DMS153 treated with DMSO at 0.1 percent for 48 hours (cell line): ENCODE data around the gene TNFRSF14.
"Not testable (repeated sequence)": the region's sequence is repeated elsewhere in the genome, so short reads cannot be mapped to it uniquely, and the experiment has no call there.

Experiments used
- DNase-seq: peaks from one replicate; lab custom pipeline; 2025; ENCODE audit not compliant: unreplicated experiment; lab: John Stamatoyannopoulos, UW

Gene TNFRSF14

DNA sequence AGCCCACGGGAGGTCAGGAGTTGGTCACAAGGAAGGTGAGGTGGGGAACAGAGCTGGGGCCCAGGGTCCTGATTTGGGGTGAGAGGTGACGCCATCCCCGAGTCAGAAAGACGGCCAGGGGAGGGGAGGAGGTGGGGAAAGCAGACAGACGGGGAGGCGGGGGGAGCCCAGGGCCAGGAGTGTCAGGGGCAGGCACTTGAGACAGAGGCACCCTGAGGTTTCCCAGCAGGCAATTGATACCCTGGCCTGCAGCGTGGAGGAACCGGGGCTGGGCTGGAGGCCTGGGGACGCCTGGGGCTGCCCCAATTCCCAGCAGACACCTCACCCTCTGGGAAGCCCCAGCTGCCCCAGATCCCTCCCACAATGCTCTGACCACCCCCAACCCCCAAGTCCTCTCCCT lies 3.1 kb upstream of the TNFRSF14 start:
- DNase-seq, result not testable (repeated sequence)

DNA sequence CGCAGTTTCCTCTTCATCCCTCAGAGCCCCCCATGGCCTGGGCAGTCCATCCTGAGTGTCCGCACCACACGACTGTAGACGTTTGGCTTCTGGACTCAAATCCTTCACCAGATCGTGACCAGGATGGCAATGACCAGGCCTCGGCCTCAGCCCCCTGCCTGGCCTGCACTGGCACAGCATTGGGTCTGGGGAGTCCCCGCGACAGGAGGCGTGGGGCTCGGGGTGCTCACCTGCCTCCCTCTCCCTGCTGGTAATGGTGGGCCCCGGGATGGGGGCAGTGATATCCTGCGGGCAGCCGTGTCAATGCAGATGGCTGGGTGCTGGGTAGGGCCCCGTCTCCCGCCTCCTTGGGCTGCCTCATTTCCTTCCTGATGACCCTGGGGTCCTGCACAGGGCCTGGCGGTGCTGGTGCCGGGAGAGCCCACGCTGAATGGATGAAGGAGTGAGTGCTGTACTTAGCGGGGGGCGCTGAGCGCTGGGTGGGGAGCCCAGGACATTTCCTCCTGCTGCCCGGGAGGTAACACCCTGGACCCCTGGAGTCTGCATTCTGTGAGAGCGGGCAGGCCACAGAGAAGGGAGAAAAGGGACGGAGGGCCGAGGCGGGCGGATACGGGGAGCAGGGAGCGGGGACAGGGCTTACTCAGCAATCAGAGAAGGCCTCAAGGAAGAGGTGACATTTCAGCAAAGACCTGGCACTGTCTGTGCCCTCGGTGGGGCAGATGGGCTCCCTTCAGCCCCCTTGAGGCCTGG lies 2.1 kb upstream of the TNFRSF14 start:
- no peak for DNase-seq

DNA sequence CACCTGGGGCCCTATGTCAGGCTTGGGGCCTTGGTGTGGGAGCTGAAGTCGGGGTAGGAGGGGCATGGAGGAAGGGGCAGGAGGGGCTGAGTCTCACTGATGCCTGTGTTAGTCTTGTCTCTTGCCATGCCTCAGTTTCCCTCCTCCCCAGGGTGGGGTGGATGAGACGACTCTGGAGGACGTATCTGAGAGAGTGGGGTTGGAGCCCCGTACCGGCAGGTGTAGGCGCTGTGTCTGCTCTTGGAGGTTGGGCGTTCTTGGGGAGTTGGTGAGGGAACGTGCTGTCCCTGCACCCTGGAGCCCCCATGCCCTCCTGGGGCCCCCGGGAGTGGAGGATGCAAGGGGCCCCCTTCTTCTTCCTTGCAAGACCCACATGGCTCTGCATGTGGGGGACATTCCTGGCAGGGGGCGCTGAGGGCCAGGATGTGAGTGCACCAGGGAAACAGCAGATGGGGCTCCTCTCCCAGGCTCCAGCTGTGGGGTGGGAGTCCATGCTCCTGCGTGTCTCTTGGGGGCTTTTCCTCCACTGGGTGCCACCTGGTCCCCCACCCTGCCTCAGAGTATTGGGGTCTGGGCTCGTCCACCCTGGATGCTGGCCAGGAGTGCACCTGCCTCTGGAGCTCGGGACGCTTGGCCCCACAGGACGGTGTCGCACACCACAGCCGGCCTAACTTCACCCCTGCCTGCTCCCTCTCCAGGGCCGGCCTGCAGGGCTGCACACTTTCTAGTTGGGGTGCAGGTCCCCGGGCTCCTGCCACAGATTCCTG lies 1.4 kb upstream of the TNFRSF14 start:
- no peak for DNase-seq

DNA sequence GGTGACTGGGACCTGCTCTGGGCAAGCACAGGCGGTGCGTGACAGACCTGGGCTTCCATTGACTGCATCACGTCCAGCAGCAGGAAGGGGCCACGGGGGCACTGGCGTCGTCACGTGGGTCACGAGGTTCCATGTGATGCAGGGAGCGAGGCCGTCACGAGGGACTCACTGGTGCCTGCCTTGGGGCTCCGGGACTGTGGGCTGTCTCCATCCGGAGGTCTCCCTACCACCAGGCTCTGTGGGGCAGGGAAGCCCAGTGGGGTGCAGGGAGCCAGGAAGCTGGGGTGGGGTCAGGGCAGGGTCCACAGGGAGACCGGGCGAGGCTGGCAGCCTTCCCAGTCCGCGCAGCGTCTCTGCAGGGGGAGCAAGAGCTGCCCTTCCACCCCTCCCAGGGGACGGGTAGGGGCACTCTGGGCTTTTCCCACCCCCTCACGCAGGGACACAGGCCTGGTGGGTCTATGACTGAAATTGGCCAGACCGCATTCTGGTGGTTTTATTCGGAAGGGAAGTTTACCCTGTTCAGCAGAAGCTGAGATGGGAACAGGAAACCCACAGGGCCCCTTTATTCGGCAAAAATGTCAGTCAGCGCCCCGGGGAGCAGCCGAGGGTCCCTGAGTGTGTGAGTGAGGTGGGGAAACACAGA lies 416 bp upstream of the TNFRSF14 start:
- peak; percentile 58 for DNase-seq

DNA sequence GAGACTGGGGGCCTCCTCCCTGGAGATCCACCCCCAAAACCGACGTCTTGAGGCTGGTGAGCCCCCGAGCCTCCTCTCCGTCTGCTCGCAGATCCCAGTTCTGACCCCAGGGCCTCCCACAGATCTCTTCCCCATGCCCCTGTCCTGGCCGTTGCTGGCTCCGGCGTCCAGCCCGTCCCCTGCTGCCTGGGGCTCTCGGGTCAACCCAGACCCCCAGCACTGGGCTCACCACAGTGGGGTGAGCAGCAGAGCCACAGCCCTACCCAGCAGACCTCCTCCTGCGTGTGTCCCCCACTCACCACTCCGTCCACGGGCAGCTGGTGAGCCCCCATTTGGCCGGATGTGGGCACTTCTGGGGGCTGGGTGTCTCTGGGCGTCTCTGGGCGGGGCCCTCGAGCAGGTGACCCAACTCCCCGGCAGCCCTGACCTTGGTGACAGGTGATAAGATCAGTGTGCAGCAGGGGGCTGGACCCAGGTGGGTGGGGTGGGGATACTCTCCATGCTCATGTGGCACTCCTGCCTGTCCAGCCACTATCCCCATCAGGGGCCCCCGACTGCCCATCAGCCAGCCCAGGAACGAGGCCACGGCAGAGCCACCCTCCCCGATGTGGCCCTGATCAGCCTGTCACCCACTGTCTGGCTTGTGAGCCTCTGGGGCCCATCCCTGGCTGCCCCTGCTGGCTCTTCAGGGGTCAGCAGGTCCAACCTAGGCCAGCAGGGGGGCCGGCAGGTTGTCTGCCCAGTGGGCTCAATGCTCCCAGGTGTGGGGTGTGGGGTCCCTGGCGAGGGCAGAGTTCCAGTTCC lies 709 bp downstream of the TNFRSF14 start:
- no peak for DNase-seq

DNA sequence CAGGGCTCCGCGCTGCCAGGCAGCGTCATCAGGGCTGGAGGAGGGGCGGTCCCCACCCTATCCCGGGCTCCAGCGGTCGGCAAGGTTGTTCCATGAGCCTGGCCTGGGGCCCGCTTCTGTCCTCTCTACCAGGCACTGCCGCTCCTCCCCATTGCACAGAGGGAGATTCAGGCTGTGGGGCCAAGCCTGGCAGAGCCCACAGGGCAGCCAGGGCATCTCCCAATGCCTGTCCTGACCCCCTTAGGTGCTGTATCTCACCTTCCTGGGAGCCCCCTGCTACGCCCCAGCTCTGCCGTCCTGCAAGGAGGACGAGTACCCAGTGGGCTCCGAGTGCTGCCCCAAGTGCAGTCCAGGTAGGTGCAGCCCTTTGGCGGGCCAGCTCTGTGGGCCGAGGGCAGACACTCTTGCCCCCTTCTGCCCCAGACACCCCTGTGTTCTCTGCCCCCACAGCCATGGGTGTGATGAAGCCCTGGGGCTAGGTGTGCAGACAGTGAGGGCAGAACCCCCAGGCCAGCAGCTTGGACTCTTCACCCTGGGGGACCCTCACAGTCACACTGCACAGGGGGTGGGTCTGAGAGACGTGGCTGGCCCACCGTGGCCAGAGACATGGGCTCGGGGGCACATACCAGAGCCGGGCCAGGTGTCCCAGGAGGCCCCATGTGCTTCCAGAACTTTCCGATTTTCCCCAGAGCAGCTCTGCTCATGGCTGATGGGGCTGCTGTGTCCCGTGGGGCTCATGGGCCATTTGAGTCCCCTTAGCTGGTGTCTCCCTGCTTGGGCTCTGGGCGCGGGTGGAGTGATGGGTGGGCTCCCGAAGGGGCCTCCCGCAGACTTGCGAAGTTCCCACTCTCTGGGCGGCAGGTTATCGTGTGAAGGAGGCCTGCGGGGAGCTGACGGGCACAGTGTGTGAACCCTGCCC lies 1.6 kb downstream of the TNFRSF14 start:
- no peak for DNase-seq

DNA sequence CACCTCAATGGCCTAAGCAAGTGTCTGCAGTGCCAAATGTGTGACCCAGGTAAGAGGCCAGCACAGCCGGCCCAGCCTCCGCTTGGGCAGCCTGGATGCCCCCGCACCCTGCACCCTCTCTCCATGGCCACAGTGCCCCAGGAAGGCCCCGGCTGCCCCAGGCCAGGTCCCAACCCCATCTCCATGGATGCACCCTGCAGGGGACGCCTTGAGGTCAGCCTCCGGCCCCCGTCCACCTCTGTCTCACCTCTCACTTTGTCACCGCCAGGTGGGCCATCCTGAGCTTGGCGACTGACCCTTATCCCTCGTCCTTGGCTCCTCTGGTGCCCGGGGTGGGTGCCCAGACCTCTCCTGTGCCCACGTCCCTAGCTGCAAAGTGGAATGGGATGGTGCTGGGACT lies 2.2 kb downstream of the TNFRSF14 start:
- no peak for DNase-seq

DNA sequence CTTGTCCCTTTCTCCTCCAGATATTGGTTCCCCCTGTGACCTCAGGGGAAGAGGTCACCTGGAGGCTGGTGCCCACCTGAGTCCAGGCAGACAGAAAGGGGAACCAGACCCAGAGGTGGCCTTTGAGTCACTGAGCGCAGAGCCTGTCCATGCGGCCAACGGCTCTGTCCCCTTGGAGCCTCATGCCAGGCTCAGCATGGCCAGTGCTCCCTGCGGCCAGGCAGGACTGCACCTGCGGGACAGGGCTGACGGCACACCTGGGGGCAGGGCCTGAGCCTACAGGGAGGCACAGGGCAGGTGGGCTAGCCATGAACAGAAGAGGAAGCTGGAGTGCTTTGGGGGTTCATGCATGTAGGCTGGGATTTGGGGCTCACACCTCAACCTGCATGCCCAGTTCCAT lies 2.7 kb downstream of the TNFRSF14 start:
- no peak for DNase-seq

DNA sequence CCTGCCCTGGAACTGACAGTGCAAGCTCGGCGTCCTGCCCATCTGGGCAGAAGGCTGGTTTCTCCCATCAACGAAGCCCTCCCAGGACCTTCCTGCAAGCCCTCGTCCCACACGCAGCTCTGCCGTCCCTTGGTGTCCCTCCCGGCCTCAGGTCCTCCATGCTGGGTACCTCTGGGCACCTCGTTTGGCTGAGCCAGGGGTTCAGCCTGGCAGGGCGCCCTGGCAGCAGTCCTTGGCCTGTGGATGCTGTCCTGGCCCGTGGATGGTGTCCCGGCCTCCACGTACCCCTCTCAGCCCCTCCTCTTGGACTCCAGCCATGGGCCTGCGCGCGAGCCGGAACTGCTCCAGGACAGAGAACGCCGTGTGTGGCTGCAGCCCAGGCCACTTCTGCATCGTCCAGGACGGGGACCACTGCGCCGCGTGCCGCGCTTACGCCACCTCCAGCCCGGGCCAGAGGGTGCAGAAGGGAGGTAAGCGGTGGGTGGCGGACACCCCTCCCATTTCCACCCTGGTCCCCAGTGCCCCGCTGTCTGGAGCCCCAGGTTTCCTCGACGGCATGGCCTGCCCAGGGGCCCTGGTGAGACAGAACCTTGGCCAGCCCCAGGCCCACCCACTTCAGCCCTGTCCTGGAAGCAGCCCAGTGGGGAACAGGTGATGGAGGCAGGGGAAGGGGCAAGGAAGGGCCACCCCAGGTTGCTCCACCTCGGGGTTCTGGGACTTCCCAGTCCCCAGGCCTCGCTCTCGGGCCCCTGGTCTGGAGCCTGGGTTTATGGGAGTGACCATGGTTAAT lies 3.5 kb downstream of the TNFRSF14 start:
- no peak for DNase-seq

DNA sequence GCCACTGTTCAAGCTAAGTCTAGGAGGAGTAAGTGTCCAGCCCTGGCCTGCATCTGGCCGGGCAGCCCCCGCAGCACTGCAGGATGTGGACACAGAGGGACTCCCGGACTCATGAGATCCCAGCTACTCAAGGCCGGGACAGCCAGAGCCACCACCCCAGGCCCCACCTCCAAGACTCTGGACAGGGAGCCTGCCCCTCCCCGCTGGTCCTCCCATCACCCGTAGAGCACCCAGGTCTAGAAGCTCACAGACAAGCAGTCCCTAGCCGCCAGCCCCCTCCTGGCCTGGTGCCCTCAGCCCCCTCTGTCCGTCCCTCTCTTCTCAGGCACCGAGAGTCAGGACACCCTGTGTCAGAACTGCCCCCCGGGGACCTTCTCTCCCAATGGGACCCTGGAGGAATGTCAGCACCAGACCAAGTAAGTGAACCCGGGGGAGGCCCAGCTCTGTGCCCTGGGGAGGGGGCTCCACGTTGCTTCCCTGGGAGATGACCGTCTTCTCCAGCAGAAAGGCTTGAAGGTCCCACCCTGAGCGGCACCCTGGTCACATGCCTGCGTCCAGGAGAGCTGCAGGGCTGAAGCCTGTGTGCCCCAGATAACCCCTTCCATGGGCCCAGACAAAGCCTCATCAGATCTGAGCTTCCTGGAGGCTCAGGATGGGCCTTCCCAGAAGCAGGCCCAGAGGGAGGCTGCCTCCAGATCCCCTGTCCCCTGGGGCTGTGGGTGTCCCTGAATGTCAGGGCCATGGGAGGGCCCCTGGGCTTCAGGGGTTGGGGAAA lies 4.3 kb downstream of the TNFRSF14 start:
- DNase-seq, result no peak

DNA sequence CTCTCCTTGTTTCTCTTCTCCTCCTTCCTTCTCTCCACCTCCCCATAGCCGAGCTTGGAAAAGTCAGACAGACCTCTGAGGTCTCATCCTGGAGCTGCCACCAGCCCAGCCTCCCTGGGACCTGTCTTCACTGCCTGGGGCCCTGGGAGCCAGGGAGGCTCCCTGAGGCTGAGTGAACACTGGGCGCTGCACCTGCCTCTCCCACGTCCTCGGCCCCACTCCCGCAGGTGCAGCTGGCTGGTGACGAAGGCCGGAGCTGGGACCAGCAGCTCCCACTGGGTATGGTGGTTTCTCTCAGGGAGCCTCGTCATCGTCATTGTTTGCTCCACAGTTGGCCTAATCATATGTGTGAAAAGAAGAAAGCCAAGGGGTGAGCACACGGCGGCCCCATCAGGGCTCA lies 5.3 kb downstream of the TNFRSF14 start:
- DNase-seq, result no peak

DNA sequence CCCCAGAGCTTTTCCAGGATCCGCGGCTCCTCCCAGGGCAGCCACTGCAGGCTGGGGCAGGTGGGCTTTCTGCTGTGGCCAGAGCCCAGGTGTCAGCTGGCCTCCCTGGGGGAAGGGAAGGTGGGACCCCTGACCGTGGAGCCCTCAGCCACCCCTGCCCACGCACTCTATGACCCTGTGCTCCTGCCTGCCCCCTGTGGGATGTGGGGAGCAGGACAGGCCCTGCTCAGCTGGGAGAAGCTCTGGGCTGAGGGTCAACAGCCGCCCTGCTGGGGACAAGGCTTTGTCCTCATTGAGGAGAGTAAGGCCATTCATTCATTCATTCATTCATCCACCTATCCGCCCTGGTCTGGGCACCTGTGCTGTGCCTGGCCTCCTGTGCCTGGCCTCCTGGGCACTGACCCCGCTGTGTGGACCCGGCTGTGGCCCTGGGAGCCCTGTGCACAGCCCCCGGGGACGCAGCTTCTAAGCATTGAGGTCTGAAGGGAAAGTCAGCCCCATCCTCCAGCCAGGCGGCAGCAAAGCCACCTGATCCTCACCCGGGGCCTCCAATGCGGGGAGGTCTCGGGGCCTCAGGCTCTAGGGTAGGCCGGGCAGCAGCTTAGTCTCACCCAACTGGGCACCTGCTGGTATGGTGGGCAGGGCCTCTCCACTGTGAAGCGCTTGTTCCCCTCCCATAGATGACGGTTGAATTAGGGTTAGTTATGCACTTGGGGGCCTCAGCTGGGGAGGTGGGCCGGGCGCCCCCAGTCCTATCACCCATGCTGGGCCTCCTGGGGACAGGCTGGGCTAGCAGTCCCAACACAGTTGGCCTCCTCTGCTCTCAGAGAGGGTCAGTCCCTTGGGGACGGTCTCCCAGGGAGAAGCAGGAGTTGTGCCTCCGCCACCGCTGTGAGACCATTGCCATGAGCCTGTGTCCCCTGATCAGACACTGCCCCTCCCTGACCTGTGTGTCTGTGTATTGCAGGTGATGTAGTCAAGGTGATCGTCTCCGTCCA lies 6.0 kb downstream of the TNFRSF14 start:
- DNase-seq, result no peak

DNA sequence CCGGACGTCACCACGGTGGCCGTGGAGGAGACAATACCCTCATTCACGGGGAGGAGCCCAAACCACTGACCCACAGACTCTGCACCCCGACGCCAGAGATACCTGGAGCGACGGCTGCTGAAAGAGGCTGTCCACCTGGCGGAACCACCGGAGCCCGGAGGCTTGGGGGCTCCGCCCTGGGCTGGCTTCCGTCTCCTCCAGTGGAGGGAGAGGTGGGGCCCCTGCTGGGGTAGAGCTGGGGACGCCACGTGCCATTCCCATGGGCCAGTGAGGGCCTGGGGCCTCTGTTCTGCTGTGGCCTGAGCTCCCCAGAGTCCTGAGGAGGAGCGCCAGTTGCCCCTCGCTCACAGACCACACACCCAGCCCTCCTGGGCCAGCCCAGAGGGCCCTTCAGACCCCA lies 7.0 kb downstream of the TNFRSF14 start:
- no peak for DNase-seq

DNA sequence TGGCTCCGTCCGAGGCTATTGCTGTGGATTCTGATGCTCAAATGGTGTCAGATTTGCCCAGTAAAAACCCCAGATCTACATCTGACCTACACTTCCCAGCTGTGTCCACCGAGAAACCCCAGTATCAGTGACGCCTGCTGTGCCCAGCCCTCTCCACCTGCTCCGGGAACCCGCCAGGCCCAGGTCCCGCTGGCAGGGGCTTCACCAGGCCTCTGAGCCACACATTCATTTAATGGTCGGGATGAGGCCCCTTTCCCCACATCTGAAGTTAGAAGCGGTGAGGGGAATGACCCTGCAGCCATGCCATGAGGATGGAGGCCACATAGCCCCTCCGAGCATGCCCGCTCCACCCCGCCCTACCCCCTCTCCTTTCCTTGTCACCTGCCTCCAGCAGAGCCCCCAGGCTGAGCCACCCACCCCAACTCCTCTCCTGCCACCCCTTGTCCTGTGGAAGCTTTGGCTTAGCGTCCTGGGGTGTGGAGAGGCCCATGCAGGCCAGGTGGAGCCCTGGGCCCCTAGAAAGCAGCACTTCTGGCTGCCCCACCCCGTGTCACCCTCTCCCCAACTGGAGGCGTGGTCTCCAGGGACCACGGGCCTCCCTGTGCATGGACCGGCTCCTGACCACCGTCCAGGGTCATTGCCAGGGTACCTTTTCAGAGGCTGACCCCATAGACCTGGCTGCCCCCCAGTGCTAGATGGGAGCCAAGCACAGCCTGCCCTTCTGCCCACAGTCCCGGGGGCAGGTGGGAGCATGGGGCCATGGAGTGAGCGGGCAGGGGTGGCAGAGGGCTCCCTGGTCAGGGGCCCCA lies 8.0 kb downstream of the TNFRSF14 start:
- no peak for DNase-seq

DNA sequence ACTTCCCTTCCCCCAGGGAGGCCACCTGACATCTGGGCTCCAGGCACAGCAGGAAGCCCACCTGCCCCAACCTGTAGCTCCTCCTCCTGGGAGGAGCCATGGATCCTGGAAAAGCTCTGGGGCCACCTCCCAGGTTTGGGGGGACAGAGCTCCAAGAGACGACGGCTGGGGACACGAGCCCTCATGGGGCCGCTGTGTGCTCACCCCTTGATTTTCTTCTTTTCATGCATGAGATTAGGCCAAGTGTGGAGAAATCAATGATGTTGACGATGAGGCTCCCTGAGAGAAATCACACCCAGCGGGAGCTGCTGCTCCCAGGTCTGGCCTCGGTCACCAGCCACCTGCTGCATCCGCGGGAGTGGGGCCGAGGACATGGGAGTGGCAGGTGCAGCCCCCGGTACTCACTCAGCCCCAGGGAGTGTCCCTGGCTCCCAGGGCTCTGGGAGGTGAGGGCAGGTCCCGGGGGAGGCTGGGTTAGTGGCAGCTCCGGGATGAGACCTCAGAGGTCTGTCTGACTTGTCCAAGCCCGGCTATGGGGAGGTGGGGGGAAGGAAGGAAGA lies 8.7 kb downstream of the TNFRSF14 start:
- no peak for DNase-seq
